SIG-M5 treated with dmso at 0.1 percent for 504 hours (cell line): ENCODE results near the gene GNG8.

ENCODE experiments used
- DNase-seq: peaks from one replicate; lab custom pipeline; 2025; ENCODE audit not compliant: unreplicated experiment; lab: John Stamatoyannopoulos, UW

The GNG8 gene

DNA sequence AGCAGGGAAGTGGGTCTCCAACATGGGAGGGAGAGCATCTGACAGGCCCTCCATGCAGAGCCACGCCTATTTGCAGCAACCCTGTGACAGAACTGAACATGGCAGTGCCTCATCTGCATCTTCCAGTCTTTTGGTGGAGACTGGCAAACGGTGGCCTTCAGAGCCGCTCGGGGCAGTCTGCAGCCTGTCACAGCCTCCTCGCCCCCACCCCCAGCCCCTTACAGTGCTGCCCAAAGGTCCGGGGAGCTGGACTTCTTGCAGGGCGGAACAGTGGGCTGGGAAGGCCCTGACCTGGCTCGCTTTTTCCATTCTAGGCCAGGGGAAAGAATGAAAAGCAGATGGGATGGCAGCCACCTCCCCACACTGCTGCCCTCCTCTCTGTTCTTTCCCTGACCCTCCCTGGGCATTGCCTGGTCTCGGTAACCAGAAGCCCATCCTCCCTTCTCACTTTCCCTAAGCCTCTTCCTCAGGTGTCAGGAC is 32.2 kb downstream of the GNG8 start:
- no peak for DNase-seq

DNA sequence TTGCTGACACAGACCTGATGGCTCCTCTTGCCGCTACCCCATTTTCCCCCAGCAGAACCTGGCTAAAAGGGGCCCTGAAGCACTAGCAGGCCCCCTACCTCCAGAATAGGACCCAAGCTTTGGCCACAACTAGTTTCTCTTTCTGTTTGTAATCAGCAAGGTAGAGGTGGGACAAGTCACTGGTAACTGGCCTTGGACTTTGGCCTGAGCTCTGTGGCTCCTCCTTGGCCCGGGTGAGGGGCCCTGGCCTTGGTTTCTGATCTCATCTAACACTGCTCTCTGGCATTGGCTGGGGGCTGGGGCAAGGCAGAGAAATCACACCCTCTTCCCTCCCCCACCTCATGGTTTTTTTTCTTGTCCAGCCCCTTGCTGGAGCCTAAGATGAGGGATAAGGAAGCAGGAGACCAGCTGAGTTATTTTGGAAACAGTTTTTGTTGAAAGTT is 32.8 kb downstream of the GNG8 start:
- DNase-seq: no peak

DNA sequence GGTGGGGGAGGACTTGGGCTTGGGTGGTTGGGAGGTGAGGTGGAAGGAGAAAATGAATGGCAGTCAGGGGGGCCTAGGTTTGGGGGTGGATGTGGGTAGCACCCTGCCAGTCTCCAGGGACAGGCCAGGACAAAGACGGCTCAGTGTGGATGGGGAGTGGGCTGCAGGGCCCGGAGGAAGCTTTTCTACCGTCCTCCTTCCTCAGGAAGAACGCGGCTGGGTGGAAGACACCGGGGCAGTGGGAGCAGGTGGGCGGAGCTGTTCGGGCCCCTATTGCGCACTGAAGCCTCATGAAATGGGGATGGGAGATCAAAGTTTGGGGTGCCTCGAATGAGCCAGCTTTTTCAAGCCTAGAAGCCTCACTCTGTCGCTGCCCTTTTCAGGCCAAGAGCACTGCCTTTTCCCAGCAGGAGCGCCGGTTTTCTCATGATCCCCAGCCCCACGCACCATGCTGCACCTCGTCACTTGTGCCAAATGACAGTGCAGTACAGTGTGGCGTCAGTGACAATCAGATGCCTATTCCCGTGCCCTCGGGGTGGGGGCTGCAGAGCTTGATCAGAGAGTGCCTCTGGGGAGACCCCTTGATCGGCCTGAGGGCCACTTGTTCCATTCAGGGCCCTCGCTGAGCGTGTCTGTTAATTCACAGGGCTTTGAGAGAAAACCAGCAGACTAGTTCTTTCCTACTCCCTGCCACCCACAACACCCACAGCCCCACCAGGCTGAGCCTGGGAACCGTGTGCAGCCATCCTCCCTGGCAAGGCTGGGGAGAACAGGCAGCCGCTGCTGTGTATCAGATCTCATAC is 33.4 kb downstream of the GNG8 start:
- no peak for DNase-seq

GRCh38 chr19:46601318-46602224 is 34.4 kb downstream of the GNG8 start, which contains the start of gene CALM3:
TSS of gene CALM3 (plus strand) at chr19:46601330. CDS start at chr19:46601435, 105 bp downstream.
- no peak for DNase-seq

DNA sequence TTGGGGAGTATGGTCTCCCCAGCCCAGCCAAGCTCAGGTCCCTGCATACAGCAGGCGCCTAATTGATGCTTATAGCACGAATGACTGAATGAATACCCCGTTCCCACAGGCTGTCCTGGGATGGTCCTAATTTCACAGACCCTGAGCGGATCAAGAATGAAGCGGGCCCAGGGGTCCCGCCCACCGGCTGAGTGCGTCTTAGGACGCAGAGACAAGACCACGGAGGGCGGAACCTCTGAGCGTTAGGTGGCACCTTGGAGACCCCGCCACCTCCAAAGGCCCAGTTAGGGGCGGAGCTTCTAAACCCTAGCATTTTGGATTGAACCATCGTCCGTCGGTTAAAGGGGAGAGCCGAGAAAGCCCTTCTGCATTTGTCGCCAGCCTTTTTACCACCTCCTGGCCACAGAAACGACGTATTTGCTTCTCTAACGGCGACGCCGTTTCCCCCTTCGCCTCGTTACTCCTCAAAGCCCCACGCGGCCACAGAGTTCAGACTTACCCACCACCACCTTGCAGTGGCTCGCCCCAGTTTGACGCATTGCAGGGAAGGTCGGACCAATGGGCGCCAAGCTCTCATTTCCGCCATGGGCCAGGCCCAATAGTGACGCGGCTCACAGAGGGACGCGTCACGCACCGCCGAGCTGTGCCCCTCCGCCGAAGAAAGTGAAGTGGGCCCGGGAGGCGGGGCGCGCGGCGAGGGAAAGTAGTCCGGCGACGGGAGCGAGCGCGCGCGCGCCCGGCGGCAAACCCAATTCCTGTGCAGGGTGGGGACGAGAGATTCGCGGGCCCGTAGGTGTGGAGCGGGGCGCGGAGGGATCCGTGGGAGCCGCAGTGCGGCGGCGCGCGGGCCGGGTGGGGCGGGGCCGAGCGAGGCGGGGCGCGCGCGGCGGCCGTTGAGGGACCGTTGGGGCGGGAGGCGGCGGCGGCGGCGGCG is 35.4 kb downstream of the GNG8 start:
- DNase-seq: peak; percentile 88

- no peak for DNase-seq
These were observed 36.2 kb downstream of the GNG8 start for GRCh38 chr19:46599716-46600373.

GRCh38 chr19:46598372-46598917 is 37.6 kb downstream of the GNG8 start:
- DNase-seq: no peak

DNA sequence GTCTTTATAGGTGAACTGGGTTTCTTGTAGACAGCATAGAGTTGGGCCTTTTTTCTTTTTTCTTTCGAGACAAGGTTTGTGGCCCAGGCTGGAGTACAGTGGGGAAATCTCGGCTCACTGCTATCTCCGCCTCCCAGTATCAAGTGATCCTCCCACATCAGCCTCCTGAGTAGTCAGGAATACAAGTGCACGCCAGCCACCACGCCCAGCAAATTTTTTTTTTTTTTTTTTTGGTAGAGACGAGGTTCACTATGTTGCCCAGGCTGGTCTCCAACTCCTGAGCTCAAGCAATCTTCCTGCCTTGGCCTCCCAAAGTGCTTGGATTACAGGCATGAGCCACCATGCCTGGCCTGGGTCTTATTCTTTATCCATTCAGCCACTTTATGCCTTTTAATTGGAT is 40.0 kb downstream of the GNG8 start:
- no peak for DNase-seq

- DNase-seq: no peak
These were observed 44.1 kb downstream of the GNG8 start for GRCh38 chr19:46591870-46592269.

DNA sequence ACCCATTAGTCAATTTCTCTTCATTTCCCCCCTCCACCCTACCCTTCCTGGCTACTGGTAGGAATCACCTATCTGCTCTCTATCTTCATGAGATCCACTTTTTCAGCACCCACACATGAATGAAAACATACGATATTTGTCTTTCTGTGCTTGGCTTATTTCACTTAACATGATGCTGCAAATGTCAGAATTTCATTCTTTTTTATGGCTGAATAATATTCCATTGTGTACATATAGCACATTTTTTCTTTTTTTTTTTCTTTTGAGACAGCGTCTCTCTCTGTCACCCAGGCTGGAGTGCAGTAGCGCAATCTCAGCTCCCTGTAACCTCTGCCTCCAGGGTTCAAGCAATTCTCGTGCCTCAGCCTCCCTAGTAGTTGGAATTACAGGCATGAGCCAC is 44.7 kb downstream of the GNG8 start:
- no peak for DNase-seq

- no peak for DNase-seq
These were observed 48.1 kb downstream of the GNG8 start for GRCh38 chr19:46587861-46588260.

DNA sequence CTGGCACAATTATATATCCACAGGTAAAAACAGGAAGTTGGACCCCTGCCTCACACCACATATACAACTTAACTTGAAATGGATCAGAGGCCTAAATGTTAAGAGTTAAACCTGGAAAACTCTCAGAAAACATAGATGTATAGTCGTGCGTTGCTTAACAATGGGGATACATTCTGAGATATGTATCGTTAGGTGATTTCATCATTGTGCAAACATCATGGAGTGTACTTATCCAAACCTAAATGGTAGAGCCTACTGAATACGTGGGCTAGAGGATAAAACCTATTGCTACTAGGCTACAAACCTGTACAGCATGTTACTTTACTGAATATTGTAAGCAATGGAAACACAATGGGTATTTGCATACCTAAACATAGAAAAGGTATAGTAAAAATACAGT is 49.7 kb downstream of the GNG8 start:
- DNase-seq: no peak

GRCh38 chr19:46585539-46585938 is 50.5 kb downstream of the GNG8 start:
- DNase-seq: no peak
